Renal cortex interstitium (tissue), 11 donors: ENCODE data around the gene PI4KA. TPM values are rescaled to one million over a fixed set of nuclear protein-coding genes. Genes with fewer than 3 reads are reported as not detected.
"Not testable (repeated sequence)": the region's sequence is repeated elsewhere in the genome, so short reads cannot be mapped to it uniquely, and the experiment has no call there.

ENCODE experiments used
- DNase-seq, 11 donors: peaks; one replicate each; pipeline ENCODE4 v3.0.0-alpha.2; 2013; ENCODE audit warnings: low read depth in 9 of 11, low spot score in 4 of 11; ENCODE audit errors: extremely low read depth in 1 of 11
- polyA plus RNA-seq, 3 donors: library from polyadenylated mRNA; unstranded; fragments of 120-200 nt; gene quantifications; one replicate each; pipeline ENCODE4 v1.2.1, GENCODE V29; 2013; ENCODE audit not compliant: insufficient read length in 3 of 3

PI4KA gene
- polyA plus RNA-seq, 3 donors, result 60.1 to 86.0 (median 75.5) TPM

DNA sequence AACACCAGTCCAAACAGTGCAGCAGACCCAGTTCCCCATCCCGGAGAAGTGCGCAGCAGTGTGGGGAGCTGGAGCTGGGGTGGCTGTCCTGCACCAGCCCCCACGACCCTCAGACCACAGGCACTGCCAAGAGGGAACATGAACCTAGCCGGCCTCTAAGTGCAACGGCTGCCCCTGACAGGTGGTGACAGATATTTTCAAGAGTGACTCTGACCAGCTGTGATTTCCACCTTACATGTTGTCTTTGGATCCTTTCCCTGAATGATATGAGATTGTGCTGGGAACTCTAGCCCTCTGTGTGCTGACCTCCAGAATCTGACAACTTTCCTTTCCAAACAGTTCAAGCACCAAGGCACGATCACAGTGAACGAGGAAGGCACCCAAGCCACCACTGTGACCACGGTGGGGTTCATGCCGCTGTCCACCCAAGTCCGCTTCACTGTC lies 72.1 kb downstream of the PI4KA start:
- DNase-seq, result peak in 2 of 11 donors; percentile 1 to 2

DNA sequence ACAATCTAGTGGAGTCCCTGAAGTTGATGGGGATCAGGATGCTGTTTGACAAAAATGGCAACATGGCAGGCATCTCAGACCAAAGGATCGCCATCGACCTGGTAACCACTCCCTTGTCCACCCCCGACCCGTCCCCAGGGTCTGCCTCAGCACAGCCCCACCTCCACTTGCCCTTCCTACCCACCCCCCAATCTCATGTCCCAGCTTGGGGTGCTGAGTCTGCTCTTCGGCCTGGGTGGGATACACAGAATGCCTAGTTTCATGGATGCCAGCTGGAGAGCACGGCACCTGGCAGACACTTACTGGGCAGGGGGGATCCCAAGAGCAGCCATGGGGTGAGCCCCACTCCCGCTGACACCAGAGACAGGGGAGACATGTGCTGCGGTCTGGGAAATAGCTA lies 72.6 kb downstream of the PI4KA start:
- no peak for DNase-seq

DNA sequence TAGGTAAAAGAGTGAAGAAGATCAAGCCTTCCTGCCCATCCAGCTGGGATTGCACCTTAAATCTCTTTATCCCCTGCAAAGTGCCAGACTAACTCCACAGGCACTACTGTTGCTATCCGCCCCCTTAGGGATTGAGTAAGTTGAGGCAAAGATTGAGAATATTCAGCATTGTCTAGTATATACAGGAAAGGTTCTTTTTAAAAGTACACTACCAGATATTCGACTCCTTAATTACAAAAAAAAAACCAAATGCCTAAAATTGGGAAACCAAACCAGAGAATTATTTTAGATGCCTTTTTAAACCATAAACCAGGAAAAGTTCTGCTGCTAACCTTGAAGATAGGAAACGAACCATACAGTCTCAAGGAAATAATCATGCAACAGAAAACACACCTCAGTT lies 73.2 kb downstream of the PI4KA start:
- no peak for DNase-seq

DNA sequence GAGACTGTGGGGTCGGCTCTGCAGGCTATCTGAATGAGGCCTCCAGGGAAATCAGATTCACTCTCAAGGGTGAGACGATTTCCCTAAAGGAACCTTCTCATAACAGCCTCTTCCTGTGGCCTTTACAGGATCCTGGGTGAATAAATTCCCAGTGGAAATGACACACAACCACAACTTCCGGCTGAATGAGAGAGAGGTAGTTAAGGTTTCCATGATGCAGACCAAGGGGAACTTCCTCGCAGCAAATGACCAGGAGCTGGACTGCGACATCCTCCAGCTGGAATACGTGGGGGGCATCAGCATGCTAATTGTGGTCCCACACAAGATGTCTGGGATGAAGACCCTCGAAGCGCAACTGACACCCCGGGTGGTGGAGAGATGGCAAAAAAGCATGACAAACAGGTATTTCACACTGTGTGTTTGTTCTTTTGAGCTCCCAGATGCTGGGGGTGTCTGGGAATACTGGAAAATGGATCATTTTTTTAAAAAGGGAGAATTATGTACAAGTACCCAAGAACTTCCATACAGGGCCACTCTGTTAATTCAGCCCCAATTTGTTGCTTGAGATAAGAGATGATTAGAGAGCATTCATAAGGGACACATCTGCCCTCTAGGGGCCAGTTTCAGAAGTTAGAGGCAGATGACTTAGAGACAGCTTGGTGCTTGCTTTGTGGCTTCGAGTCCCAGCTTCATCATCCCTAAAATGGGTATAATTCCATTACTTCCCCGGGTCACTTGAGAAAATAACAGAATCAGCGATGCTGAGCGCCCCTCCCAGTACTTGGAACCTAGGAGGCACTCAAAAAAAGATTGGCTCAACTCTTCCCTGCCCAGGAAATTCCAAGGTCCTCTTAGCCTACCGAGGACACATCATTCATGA lies 74.5 kb downstream of the PI4KA start:
- DNase-seq, result peak in 8 of 11 donors; percentile 3 to 47 (median 8)

DNA sequence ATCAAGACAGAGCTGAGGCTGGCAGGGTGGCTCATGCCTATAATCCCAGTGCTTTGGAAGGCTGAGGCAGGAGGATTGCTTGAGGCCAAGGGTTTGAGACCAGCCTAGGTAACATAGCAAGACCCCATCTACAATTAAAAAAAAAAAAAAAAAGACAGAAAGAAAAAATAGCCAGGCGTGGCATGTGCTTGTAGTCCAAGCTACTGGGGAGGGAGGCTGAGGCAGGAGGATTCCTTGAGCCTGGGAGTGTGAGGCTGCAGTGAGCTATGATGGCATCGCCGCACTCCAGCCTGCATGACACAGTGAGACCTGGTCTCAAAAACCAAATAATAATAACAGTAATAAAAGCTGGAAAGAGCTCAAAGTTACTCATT lies 75.3 kb downstream of the PI4KA start:
- no peak for DNase-seq

DNA sequence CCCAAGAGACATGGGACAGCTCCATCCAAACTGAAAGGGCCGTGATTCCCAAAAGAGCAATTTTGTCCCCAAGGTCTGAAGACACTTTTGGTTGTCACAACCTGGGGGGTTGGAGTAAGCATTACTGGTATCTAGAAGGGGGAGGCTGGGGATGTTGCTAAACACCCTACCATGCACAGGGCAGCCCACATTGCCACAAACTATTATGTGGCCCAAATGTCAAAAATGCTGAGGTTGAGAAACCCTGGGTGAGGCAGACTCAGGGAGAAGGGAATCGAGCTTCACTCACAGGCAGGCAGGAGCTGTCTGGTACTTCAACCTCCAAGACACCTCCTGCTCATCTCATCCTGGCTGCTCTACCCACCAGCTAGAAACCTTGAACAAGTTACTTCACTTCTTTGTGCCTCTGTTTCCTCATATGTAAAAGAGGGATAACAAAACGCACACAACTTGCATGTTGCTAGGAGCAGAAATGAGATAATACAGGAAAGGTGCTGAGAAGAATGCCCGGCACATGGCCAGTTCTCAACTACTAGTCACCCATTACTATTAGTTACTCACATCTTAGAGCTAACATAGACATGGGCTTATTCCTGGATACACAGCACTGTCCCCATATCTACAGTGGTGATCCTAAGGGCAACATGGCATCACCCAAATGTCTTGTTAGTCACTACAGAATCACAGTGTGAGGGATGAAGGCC lies 75.9 kb downstream of the PI4KA start:
- DNase-seq, result no peak

DNA sequence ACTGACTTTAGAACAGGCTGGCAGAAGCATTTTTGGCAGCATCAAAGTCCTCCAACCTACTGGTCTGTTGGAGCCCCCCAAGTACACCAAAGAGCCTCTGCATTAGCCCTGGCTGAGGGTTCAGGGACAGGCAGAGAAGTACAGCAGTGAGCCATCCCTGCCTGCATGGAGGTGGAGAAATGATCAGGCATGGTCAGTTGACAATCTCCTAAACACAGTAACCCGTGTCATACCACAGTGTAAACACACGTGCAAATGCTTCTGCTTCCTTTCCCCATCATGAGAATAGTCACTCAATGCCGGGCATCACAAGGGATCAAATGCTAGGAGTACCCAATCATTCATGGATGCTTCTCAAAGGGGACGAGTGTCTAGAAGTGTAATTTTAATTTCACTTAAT lies 76.5 kb downstream of the PI4KA start:
- DNase-seq, result no peak

DNA sequence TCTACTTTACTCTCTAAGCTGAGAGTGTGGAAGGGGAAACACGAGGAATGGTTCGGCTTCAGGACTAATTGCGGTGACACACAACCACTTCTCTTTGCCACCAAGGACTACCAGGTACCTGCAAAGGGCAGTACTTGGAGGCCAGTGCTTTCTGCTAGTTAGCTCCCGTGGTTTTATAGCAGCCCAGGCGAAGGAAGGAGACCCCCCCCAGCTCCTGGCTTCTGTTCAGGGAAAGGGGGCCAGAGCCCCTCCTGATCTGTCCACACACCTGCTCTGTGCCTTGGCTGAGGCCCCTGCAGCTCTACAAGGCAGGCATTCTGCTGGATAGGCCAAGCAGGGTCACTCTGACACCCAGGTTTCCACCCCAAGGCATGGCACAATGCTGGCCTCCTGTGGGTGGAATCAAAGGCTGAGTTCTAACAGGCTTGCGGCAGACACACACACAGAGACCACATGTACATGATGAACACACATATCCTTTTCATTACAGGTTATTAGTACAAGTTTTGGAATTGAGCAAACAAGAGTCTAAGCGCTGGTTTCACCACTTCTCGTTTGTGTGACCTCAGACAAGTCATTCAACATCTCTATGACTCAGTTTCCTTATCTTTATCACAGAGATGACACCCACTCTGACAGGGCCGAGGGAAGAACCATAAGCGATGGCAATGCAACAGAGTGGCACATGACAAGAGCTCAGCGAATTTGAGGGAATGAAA lies 77.2 kb downstream of the PI4KA start:
- DNase-seq, result no peak

DNA sequence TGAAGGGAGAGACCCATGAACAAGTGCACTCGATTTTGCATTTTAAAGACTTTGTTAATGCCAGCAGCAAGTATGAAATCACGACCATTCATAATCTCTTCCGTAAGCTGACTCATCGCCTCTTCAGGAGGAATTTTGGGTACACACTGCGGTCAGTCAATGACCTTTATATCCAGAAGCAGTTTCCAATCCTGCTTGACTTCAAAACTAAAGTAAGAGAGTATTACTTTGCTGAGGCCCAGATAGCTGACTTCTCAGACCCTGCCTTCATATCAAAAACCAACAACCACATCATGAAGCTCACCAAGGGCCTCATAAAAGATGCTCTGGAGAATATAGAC lies 78.8 kb downstream of the PI4KA start:
- DNase-seq, result no peak

DNA sequence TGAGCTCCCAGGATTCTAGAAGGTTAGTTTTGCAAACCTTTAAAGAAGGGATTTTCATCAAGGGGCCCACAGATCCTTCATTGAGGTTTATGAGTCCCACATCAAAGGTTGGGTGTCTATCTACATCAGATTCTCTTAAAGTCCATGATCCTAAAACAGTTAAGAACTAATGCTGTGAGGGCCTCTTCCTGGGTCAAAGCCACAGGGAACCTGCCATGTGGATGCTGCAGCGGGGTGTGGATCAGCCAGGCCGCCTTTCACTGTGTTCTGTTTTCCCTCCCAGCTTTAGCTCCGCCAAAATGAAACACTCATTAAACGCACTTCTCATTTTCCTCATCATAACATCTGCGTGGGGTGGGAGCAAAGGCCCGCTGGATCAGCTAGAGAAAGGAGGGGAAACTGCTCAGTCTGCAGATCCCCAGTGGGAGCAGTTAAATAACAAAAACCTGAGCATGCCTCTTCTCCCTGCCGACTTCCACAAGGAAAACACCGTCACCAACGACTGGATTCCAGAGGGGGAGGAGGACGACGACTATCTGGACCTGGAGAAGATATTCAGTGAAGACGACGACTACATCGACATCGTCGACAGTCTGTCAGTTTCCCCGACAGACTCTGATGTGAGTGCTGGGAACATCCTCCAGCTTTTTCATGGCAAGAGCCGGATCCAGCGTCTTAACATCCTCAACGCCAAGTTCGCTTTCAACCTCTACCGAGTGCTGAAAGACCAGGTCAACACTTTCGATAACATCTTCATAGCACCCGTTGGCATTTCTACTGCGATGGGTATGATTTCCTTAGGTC lies 79.4 kb downstream of the PI4KA start:
- DNase-seq, result no peak

DNA sequence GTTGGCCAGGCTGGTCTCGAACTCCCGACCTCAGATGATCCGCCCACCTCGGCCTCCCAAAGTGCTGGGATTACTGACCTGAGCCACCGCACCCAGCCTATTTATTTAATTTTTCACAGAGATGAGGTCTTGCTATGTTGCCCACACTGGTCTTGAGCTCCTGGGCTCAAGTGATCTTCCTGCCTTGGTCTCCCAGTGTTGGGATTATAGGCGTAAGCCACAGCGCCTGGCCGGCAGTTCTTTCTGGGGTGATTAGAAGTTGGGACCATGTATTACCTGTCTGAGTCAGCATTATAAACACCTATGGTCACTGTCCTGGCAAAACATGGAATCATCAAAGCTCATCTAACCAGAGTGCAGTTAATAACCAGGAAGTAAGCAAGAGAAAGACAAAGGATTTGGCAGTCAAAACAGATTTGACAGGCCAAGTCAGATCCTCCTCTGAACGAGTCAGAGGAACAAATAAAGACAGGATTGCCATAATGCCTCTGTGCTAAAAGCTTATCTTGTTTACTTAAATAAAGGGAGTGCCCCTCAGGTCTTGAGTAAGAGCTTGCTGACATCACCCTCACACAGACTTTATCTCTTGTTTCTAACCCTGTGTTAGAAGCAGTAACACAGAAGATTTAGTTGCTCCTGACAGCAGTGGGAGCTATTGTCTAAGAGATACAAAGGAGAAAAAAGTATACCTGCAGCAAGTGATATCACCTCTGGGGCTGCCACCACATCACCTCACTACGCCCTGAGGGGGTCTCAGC lies 81.0 kb downstream of the PI4KA start:
- DNase-seq, result no peak

DNA sequence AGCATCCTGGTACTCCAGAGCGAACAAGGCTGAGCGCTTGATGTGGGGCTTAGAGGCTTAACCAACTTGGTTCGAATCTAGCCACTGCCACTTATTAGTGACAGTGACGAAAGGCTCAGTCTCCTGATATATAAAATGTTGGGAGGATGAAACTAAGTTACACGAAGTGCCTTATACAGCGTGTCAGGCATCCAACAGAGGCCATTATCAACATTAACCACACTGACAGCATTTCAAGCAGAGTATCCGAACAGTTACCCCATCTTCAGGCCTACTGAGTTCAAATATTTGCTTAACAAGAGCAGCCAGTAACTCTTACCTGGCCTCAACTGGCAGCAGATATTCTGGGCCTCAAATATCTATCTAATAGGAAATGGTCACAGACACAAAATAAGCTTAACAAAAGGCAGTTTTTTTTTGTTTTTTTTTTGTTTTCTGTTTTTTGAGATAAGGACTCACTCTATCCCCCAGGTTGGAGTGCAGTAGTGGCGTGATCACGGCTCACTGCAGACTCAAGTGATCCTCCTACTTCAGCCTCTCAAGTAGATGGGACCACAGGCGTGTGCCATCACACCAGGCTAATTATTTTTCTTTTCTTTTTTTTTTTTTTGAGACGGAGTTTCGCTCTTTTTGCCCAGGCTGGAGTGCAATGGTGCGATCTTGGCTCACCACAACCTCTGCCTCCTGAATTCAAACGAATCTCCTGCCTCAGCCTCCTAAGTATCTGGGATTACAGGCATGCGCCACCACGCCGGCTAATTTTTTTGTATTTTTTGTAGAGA lies 81.8 kb downstream of the PI4KA start:
- DNase-seq, result no peak

DNA sequence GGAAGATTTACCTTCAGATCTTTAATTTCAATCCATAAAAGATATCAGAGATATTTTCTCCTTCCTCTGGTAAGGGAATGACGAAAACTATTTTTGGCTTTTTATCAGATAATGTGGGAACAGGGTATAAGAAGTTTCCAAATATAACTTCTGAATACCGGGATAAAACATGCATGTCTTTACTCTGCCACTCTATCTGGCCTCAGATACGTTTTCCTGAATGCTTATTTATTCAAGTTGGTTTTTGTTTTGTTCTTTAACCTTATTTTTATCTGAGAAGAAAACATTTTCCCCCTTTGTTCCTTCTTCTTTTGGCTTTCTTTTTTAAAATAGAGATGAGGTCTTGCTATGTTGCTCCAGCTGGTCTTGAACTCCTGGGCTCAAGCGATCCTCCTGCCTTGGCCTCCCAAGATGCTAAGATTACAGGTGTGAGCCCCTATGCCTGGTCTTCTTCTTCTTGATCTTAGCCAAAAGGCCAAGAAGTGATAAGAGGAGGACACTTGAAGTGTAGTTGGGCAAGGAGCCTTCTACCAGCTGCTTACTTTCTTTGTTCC lies 83.2 kb downstream of the PI4KA start:
- DNase-seq, result no peak

DNA sequence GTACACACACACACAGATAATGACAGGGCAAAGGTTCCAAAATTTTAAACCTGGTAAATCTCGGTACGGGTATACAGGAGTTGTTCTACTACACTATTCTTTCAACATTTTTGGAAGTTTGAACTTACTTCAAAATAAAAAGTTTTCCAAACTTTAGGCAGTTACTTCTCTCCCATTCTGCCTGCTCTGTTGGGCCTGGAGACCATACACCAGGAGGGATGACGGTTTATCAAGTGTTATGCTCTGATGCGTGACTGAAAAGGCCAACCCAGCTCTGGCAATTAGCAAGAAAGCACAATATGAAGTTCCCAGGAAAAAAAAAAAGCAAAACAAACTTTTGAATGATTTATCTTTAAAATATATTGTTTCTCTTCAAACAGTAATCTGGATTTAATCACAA lies 83.7 kb downstream of the PI4KA start:
- DNase-seq, result no peak

DNA sequence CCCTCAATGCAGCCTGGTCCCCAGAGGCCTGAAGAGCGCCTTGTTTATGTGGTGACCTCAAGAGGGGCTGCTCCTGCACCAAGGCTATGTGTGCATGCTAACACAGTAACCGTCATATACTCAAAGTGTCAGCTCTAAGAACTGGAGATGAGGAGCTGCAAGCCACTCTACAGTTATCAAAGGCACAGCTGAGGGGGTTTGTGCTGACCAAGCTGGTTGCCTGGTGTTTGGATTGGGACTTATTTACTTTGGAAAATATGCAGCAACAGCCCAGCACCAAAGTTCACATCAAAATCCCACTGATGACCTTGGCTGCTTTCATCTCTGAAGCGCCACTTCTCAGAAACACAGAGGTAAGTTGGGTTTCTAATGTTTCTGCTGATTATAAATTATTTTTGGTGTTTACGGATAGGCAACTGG lies 84.8 kb downstream of the PI4KA start, which contains the start of gene SERPIND1:
SERPIND1 (plus strand) TSS at position 321 of the 420 bp plus-strand sequence. CDS start 5,200 bp downstream, outside the sequence.
- DNase-seq, result no peak

DNA sequence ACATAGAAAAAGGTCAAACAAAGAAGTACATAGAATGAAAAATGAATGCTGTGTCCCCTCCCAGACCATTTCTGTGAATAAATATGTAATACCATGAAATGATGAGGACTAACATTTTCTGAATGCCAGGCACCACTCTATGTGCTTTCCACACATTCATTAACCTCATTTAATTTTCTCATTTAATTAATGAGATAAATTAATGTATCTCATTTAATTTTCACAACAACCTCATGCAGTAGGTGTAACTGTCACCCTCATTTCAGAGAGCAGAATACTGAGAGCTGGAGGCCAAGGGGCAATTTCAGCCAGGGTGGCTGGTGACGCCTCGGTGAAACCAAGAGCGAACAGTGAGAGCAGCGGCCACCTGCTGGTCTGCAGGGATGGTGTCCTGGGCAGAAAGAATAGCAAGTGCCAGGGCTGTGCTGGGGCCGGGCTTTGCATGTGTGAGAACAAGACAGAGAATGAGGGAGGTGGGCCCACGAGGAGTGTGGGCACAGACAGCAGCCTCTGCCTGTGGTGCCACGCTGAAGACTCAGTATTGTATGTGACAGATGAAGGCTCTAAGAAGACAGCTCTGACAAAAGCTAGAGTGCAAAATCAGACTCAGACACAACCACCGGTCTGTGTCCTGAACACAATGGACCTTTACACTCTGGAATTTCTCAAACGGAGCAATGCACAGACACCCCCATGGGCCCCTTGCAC lies 86.5 kb downstream of the PI4KA start:
- no peak for DNase-seq

DNA sequence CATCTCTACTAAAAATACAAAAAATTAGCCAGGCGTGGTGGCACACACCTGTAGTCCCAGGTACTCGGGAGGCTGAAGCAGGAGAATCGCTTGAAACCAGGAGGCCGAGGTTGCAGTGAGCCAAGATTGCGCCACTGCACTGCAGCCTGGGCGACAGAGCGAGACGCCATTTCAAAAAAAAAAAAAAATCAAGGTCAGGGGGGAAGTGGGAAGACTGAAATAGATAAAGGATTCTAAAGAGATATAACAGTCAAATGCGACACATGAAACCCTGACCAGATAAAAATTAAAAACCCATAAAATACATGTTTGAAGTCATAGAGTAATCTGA lies 89.2 kb downstream of the PI4KA start:
- not testable (repeated sequence) for DNase-seq
